Adrenal gland (tissue), 12 donors: ENCODE results near the gene AKIRIN2. TPM values are rescaled to one million over a fixed set of nuclear protein-coding genes. Genes with fewer than 3 reads are reported as not detected.
A peak's percentile ranks its signal among the peaks of the same experiment; 100 is the strongest.
"Not testable (repeated sequence)": the region's sequence is repeated elsewhere in the genome, so short reads cannot be mapped to it uniquely, and the experiment has no call there.

ENCODE experiments used
- DNase-seq, 7 donors: peaks; one replicate each; pipeline ENCODE4 v3.0.0-alpha.2; 2019 to 2020
- H3K27ac ChIP-seq, 5 donors: fragments of 200-600 bp; sonication (generic) in 4 of 5; 1 replicate in 3 of 5; 2 replicates in 2 of 5; pipeline versions ENCODE4 v1.5.1 to v1.8.0; 2016 to 2020; ENCODE audit warnings: mild to moderate bottlenecking in 1 of 5
- H3K27me3 ChIP-seq: fragments of 200-600 bp; 2 replicates; pipeline ENCODE4 v1.8.0; 2021
- H3K36me3 ChIP-seq, 2 donors: fragments of 200-600 bp; replicated peaks in 1 of 2; 1 replicate in 1 of 2; 2 replicates in 1 of 2; pipeline versions ENCODE4 v1.5.1 to v1.8.0; 2018 to 2022
- H3K4me1 ChIP-seq, 2 donors: fragments of 200-600 bp; replicated peaks in 1 of 2; 1 replicate in 1 of 2; 2 replicates in 1 of 2; pipeline versions ENCODE4 v1.5.1 to v1.8.0; 2018 to 2021
- H3K4me3 ChIP-seq, 4 donors: fragments of 200-600 bp; sonication (generic) in 3 of 4; one replicate each; pipeline ENCODE4 v1.5.1; 2016 to 2018
- H3K9me3 ChIP-seq, 3 donors: fragments of 200-600 bp; sonication (generic) in 1 of 3; replicated peaks in 1 of 3; 1 replicate in 2 of 3; 2 replicates in 1 of 3; pipeline versions ENCODE4 v1.5.1 to v1.8.0; 2016 to 2021
- POLR2A ChIP-seq, 2 donors: fragments of 450-650 bp; IDR thresholded peaks; one replicate each; pipeline ENCODE4 v1.6.1; 2017; ENCODE audit warnings: antibody characterized with exemption in 2 of 2, mild to moderate bottlenecking in 2 of 2, moderate library complexity in 1 of 2
- WGBS, 4 donors: extraction: QIAGEN DNeasy Blood & Tissue Kit in 2 of 4; methylation state at CpG; one replicate each; pipeline versions ENCODE4 v1.1.5 to v1.1.7; 2013 to 2017; 5-methylcytosine and 5-hydroxymethylcytosine counted together
- intact Hi-C, 2 donors: fragments of 100-400 bp; cut with DNase I; formaldehyde crosslinking; loops; one replicate each; pipeline versions ENCODE4 v1.14.1 to v1.15.0; 2022 to 2023
- polyA plus RNA-seq, 3 donors: library from polyadenylated mRNA; stranded (reverse); fragments of 200-250 nt in 2 of 3; fragments of 350-450 nt in 1 of 3; fragmentation: Illumina TruSeq in 1 of 3; extraction: RNeasy Lipid Tissue Mini Kit (QIAGEN cat#74804) in 1 of 3; gene quantifications; one replicate each; pipeline ENCODE4 v1.2.3, GENCODE V29; 2013 to 2014
- total RNA-seq, 9 donors: library from RNA; depleted of rRNA in 4 of 9; stranded (reverse); fragments of >200 nt in 4 of 9; fragments of 120-200 nt in 1 of 9; fragmentation: NEBNext Ultra II Directional in 1 of 9; extraction: Animal tissue kit (Norgen Biotek cat#: 25700) in 1 of 9; gene quantifications; one replicate each; pipeline versions ENCODE4 v1.1.0 to v1.2.4, GENCODE V29; 2013 to 2023
- TF ChIP-seq, protein P1 (sequence below), 6 experiments: fragments of 450-650 bp in 4 of 6; fragments of 200-600 bp in 2 of 6; sonication (generic) in 1 of 6; IDR thresholded peaks; 1 replicate in 5 of 6; 2 replicates in 1 of 6; pipeline versions ENCODE4 v1.5.1 to v1.8.0; 2016 to 2021; ENCODE audit warnings: antibody characterized with exemption in 6 of 6, mild to moderate bottlenecking in 2 of 6, moderate library complexity in 1 of 6
- donor health status: healthy with polysubstance abuse.
- donor health status: Bipolar disorder and iron deficiency.
- donor health status: DM: yes; HTN: yes; CAD: no.
- donor health status: DM: no; HTN: no; CAD: no.
- donor health status: DM: no; HTN: no; CAD: no.
- donor health status: DM: yes; HTN: yes; CAD: no.

AKIRIN2 gene
- total and polyA plus RNA-seq, 12 donors: 20.6 to 70.2 (median 53.2) TPM

DNA sequence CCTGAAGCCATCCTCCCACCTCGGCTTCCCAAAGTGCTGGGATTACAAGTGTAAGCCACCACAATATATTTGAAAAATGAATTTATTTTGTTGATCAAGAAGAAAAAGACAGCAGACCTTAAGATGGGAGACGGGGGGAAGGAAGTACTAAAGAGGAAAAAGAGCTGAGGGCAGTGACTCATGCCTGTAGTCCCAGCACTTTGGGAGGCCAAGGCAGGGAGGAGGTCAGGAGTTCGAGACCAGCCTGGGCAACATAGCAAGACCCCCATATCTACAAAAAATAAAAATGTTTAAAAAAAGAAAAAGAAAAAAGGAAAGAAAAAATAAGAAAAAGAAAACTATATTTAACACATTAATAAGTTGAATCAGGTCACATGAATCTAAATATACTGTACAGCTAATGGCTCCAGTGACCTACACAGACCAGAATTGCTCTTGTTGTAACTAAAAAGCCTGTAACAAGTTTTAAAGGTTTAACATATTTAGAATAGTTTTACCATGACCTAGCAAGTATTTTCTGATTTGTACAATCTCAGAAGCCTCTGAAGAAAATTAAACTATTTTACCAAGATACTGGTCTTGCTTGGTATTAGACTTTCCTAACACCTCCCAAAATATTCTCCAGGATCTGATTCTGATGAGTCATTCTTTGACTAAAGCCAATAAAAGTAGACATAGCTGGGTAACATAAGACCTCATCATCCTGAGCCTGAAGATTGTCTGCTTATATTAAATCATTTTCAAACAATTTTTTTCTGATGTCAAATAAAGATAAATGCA, 4.3 kb upstream of the AKIRIN2 start:
- TF ChIP-seq, protein P1, sequence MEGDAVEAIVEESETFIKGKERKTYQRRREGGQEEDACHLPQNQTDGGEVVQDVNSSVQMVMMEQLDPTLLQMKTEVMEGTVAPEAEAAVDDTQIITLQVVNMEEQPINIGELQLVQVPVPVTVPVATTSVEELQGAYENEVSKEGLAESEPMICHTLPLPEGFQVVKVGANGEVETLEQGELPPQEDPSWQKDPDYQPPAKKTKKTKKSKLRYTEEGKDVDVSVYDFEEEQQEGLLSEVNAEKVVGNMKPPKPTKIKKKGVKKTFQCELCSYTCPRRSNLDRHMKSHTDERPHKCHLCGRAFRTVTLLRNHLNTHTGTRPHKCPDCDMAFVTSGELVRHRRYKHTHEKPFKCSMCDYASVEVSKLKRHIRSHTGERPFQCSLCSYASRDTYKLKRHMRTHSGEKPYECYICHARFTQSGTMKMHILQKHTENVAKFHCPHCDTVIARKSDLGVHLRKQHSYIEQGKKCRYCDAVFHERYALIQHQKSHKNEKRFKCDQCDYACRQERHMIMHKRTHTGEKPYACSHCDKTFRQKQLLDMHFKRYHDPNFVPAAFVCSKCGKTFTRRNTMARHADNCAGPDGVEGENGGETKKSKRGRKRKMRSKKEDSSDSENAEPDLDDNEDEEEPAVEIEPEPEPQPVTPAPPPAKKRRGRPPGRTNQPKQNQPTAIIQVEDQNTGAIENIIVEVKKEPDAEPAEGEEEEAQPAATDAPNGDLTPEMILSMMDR (IDR thresholded peaks at IDR 0.05): no peak
- no peak for TF ChIP-seq POLR2A (IDR thresholded peaks at IDR 0.05)
- Histone ChIP-seq H3K4me3 (no peak overlapping the region), H3K27me3 (no peaks in the 10 kb centered on the region), H3K36me3 (no peaks in the 10 kb centered on the region), H3K4me1 (peaks cover 0 to 6% of the 10 kb centered on the region in 2 donors), H3K9me3 (no peaks in the 10 kb centered on the region), H3K27ac (no peak overlapping the region)
- WGBS, 4 donors: 72 to 86% (median 79%) methylated on average over 3 of the region's 3 CpGs
- intact Hi-C loops: loop anchor here in 1 of 2 donors (10.0 kb wide), 1 partner anchor 88 kb away; no protein-coding TSS in a partner anchor
- no peak for DNase-seq

DNA sequence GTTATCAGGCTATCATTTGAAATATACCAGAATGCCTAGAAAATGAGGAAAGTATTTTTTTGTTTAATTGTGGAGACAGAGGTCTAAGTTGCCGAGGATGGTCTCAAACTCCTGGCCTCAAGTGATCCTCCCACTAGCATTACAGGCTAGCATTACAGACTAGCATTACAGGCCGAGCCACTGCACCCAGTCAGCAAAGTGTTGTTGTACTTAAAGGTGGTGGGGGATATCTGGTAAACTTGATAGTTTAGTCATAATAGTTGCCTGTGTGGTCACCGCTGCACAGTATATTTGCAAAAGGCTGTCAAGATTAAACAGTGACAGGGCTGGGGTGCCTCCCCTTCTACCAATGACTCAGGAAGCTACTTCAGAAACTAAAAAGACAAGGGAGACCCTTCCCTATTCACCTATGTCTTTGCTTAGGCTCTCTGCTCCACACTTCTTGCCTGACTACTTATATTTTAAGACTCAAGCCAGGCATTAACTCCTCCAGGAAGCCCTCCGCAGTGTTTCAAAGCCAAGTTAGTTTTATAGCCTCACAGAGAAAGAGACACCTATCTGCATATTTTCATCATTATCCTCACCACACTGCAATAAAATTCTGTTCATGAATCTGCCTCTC, 3.1 kb upstream of the AKIRIN2 start:
- no peak for DNase-seq
- H3K4me3 ChIP-seq: no peak overlapping the region
- no peaks in the 10 kb centered on the region for H3K9me3 ChIP-seq
- whole genome bisulfite sequencing, 4 donors: 81 to 92% (median 90%) methylated on average over 4 of the region's 4 CpGs
- TF ChIP-seq, protein P1 (IDR thresholded peaks at IDR 0.05): no peak
- TF ChIP-seq POLR2A (IDR thresholded peaks at IDR 0.05): no peak
- no peaks in the 10 kb centered on the region for H3K27me3 ChIP-seq
- intact Hi-C loops: loop anchor here in 1 of 2 donors (10.0 kb wide), 1 partner anchor 90 kb away; no protein-coding TSS in a partner anchor
- H3K4me1 ChIP-seq: peaks cover 0 to 6% of the 10 kb centered on the region in 2 donors
- H3K36me3 ChIP-seq: no peaks in the 10 kb centered on the region
- no peak overlapping the region for H3K27ac ChIP-seq

- Histone ChIP-seq H3K4me1 (peaks cover 9 to 19% of the 10 kb centered on the region in 2 donors), H3K4me3 (peak overlapping the region in 2 of 4 donors; percentile 23 to 83), H3K27ac (peak overlapping the region; percentile 78 to 99 (median 94))
- DNase-seq: peak in 5 of 7 donors; percentile 30 to 48 (median 39)
- not testable (repeated sequence) for H3K36me3 ChIP-seq, H3K9me3 ChIP-seq, H3K27me3 ChIP-seq
- 58 to 66% (median 60%) methylated on average over 19 of the region's 19 CpGs for WGBS, 4 donors
- intact Hi-C loops: loop anchor here in 1 of 2 donors (10.0 kb wide), 1 partner anchor 92 kb away; no protein-coding TSS in a partner anchor
Observed at GRCh38 chr6:87703039-87703438, 1.0 kb upstream of the AKIRIN2 start.

DNA sequence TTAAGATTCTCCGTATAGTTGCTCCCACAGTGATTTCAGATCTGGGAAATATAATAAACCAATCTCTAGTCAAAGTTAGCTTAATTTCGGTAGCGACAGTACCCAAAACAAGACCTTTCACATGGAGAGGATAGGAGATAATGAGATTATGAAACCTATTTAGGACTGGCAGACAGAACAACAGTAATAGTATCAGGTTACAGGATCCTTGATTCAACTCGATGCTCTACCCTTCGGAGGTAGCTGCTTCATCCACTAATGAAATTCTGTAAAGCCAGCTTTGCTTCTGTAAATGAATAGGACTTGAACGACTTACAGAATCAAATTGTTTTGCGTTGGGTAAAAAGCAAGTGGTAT, 534 bp upstream of the AKIRIN2 start:
- H3K4me3 ChIP-seq: peak overlapping the region in 3 of 4 donors; percentile 22 to 83 (median 23)
- TF ChIP-seq POLR2A (IDR thresholded peaks at IDR 0.05): no peak
- TF ChIP-seq, protein P1 (IDR thresholded peaks at IDR 0.05): no peak
- peak in 1 of 7 donors; percentile 30 for DNase-seq
- H3K9me3 ChIP-seq: no peaks in the 10 kb centered on the region
- H3K4me1 ChIP-seq: peaks cover 14 to 24% of the 10 kb centered on the region in 2 donors
- intact Hi-C loops: loop anchor here in 1 of 2 donors (10.0 kb wide), 1 partner anchor 92 kb away; no protein-coding TSS in a partner anchor
- 1 to 3% (median 2%) methylated on average over 7 of the region's 7 CpGs for WGBS, 4 donors
- H3K27me3 ChIP-seq: no peaks in the 10 kb centered on the region
- H3K27ac ChIP-seq: peak overlapping the region; percentile 78 to 99 (median 94)
- no peaks in the 10 kb centered on the region for H3K36me3 ChIP-seq
